Left ventricle myocardium inferior (tissue), 1 donor: Measurements from ENCODE around the gene BCL11B. TPM values are rescaled to one million over a fixed set of nuclear protein-coding genes. Genes with fewer than 3 reads are reported as not detected.

Source experiments
- DNase-seq: peaks from one replicate; pipeline ENCODE4 v3.0.0-alpha.2; 2020
- H3K27ac ChIP-seq: fragments of 200-600 bp; replicated peaks from 2 replicates; pipeline ENCODE4 v1.8.0; 2021
- H3K27me3 ChIP-seq: fragments of 200-600 bp; 2 replicates; pipeline ENCODE4 v1.8.0; 2021; ENCODE audit warnings: low read depth
- H3K36me3 ChIP-seq: fragments of 200-600 bp; 2 replicates; pipeline ENCODE4 v1.8.0; 2021
- H3K4me1 ChIP-seq: fragments of 200-600 bp; 2 replicates; pipeline ENCODE4 v1.8.0; 2021
- H3K4me3 ChIP-seq: fragments of 200-600 bp; 2 replicates; pipeline ENCODE4 v1.8.0; 2021; ENCODE audit warnings: mild to moderate bottlenecking, moderate library complexity
- H3K9me3 ChIP-seq: fragments of 200-600 bp; replicated peaks from 2 replicates; pipeline ENCODE4 v1.8.0; 2021
- intact Hi-C: fragments of 100-400 bp; cut with micrococcal nuclease; formaldehyde crosslinking; loops from one replicate; pipeline ENCODE4 v1.11.0; 2022
- total RNA-seq: library from RNA; stranded (reverse); fragmentation: NEBNext Ultra II Directional; extraction: Animal tissue kit (Norgen Biotek cat#: 25700); gene quantifications from one replicate; pipeline ENCODE4 v1.2.1, GENCODE V29; 2021
- TF ChIP-seq, protein P1 (sequence below): fragments of 200-600 bp; IDR thresholded peaks from 2 replicates; pipeline ENCODE4 v1.8.0; 2021; ENCODE audit warnings: antibody characterized with exemption, mild to moderate bottlenecking, borderline replicate concordance
- donor health status: DM: no; HTN: yes; CAD: no; lungs with severe emphysema.

Gene BCL11B
- total RNA-seq, 1 donor from 2014 or later: 0.11 TPM

DNA sequence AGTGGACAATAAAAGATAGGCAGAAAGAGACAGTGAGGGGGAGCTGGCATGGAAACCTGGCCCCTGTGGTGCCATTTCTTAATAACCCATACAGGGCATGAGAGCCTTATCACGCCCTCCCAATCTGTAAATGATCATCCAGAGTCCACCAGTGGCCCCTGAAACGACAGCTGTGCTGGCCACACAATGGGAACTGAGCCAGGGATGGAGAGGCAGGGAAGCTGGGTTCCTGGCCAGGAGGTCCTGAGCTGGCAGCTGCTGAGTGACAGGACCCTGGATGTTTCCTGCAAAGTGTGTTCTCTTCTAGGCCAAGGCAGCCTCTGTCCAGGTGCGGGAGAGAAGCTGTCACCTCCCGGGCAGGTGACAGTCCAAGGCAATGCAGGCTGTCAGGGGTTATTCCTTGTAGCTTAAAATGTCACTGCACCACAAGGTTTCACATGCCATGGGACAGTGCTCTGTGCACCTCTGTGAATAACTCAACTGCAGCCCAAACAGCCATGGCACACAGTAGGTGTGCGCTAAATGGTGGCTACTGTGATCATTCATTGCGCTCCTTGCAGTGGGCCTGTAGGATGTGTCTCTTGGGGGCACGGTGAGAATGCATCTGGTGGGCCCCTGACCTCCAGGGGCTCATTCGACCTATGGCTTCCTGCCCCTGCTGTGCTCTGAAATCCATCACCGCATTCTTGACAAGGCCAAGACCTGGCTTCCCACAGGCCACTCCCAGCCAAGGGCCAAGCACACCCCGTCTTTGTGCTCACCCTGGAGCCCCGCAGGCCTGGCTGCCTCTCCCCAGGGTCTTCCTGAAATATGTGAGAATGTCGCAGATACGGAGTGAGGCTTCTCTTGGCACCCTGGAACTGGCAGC, 46.3 kb upstream of the BCL11B start:
- intact Hi-C loops: no loop called here
- no peaks in the 10 kb centered on the region for H3K4me1 ChIP-seq
- peaks cover 63% of the 10 kb centered on the region for H3K27me3 ChIP-seq
- H3K36me3 ChIP-seq: no peaks in the 10 kb centered on the region
- H3K4me3 ChIP-seq: no peak overlapping the region
- TF ChIP-seq, protein P1, sequence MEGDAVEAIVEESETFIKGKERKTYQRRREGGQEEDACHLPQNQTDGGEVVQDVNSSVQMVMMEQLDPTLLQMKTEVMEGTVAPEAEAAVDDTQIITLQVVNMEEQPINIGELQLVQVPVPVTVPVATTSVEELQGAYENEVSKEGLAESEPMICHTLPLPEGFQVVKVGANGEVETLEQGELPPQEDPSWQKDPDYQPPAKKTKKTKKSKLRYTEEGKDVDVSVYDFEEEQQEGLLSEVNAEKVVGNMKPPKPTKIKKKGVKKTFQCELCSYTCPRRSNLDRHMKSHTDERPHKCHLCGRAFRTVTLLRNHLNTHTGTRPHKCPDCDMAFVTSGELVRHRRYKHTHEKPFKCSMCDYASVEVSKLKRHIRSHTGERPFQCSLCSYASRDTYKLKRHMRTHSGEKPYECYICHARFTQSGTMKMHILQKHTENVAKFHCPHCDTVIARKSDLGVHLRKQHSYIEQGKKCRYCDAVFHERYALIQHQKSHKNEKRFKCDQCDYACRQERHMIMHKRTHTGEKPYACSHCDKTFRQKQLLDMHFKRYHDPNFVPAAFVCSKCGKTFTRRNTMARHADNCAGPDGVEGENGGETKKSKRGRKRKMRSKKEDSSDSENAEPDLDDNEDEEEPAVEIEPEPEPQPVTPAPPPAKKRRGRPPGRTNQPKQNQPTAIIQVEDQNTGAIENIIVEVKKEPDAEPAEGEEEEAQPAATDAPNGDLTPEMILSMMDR: no peak
- DNase-seq: no peak
- H3K27ac ChIP-seq: no peak overlapping the region
- H3K9me3 ChIP-seq: no peaks in the 10 kb centered on the region

DNA sequence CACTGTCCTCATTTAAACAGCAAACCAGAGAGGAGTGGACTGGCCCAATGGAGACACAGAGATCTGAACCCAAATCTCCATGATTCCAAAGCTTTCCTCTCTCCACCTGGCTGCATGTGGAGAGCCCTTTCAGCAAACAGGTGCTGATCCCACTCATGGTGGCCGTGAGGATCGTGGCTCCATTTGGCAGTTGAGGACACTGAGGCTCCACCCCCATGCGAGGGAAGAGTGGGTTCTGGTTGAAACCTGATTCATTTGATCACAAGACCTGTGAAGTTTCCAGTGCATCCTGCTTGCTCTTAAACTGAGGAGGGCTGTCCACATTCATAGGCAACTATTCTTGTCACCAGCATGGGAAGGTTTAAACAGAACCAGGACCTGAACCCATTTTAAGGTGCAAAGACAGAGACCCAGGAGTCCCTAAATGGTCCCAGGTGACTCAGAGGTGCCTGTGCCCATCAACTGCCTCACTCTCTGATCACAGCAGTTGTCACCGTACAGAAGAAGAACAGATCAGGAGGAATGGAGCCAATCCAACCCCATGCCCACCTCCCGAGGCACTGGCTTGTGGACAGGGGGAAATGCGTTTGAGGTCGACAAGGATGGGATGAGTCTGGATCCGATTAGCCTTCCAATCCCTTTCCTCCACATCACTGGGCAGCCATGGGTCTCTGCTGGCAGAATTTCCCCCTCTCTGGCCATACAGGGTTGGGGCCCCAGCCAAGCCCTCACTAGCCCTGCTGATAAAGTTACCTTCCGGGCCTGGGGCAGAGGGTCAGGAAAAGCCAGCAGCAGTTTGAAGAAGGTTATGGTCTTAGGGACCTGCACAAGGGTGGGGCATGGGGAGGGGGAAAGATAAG, 45.5 kb upstream of the BCL11B start:
- Histone ChIP-seq H3K27me3 (peaks cover 63% of the 10 kb centered on the region), H3K4me3 (no peak overlapping the region), H3K27ac (no peak overlapping the region), H3K36me3 (no peaks in the 10 kb centered on the region), H3K9me3 (no peaks in the 10 kb centered on the region), H3K4me1 (no peaks in the 10 kb centered on the region)
- intact Hi-C loops: no loop called here
- TF ChIP-seq, protein P1: no peak
- no peak for DNase-seq

DNA sequence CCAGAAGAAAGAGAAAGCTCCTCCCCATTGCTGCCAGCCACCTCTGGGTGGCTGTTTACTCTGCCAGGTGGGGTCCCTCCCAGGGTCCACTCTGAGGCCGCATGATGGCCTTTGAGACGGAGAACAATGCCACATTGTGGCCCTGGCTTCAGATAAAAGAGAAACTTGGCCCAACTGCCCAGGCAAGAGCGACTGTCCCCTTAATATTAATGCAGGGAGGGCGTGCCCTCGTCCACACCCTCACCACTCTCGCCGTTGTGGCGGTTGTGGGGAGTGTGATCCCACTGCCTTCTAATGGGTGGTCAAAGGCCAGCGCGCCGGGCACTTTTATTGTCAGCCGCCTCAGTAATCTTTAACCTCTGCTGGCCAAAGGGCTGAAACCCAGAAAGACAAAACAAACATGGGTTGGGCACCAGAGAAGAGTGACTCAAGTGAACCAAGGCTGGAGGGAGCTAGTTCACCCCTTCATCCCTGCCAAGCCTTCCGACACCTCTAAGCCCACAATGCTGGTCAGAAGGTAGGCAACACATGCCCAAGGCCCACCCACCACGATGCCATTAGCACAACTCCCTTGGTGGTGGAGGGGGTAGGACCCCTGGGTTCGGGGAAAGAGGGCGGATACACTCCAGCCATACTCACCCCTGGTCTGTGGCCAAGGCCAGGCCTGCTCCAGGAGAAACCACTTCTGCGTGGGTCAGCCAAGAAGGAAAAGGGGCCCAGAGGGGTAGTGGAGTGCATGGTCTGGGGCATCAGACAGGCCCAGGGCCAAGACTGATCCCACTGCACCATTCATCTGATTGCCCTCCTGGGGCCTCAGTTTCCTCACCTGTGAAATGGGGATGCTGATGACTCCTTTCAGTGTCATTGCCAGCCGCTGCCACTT, 44.5 kb upstream of the BCL11B start:
- Histone ChIP-seq H3K27ac (no peak overlapping the region), H3K4me3 (no peak overlapping the region), H3K4me1 (no peaks in the 10 kb centered on the region), H3K27me3 (peaks cover 63% of the 10 kb centered on the region), H3K36me3 (no peaks in the 10 kb centered on the region), H3K9me3 (peaks cover 5% of the 10 kb centered on the region)
- TF ChIP-seq, protein P1: no peak
- intact Hi-C loops: no loop called here
- no peak for DNase-seq

DNA sequence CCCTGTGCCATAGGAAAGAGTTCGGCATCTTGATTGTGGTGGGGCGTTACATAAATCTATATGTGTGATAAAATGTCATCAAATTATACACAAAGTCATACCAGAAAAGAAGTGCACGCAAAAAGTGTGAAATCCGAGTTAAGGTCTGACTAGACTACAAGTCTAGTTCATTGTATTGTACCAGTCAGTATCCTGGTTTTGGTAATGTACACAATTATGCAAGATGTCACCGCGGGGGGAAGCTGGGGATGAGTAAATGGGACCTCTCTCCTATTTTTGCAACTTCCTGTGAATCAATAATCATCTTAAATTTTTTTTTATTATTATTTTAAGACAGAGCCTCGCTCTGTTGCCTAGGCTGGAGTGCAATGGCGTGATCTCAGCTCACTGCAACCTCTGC, 43.2 kb upstream of the BCL11B start:
- Histone ChIP-seq H3K27ac (no peak overlapping the region), H3K27me3 (peaks cover 55% of the 10 kb centered on the region), H3K36me3 (no peaks in the 10 kb centered on the region), H3K4me1 (no peaks in the 10 kb centered on the region), H3K4me3 (no peak overlapping the region), H3K9me3 (peaks cover 19% of the 10 kb centered on the region)
- intact Hi-C loops: no loop called here
- TF ChIP-seq, protein P1: no peak
- DNase-seq: no peak

DNA sequence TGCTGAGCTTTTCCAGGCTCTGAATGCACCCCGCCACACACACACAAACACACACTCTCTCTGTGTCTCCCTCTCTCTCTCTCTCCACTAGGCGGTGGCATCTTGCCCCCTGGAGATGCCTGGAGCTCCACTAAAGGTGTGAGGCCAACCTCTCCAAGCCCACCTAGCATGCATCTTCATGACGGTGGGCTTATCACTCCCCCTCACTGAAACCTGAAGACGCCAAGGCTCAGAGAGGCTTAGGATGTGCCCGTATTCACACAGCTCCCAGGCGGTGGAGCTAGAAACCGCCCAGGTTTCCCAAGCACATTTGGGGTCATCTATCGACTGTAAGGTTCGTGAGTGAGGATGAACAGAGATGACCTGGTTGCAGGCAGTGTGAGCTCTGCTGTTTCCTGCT, 42.6 kb upstream of the BCL11B start:
- TF ChIP-seq, protein P1: no peak
- no peak for DNase-seq
- H3K27ac ChIP-seq: no peak overlapping the region
- H3K9me3 ChIP-seq: peaks cover 24% of the 10 kb centered on the region
- no peaks in the 10 kb centered on the region for H3K4me1 ChIP-seq
- H3K4me3 ChIP-seq: no peak overlapping the region
- intact Hi-C loops: no loop called here
- H3K36me3 ChIP-seq: no peaks in the 10 kb centered on the region
- peaks cover 50% of the 10 kb centered on the region for H3K27me3 ChIP-seq
